Natural killer cell (primary cell): ENCODE results near the gene TMEM119. TPM values are rescaled to one million over a fixed set of nuclear protein-coding genes. Genes with fewer than 3 reads are reported as not detected.
"Not testable (repeated sequence)": the region's sequence is repeated elsewhere in the genome, so short reads cannot be mapped to it uniquely, and the experiment has no call there.

ENCODE experiments used
- ATAC-seq, 3 donors: fragments of 150-1000 bp in 2 of 3; fragments of 200-7000 bp in 1 of 3; cut with Tn5 transposase; 1 replicate in 1 of 3; 2 replicates in 2 of 3; pipeline ENCODE4 v1.10.0; 2021; ENCODE audit warnings: mild to moderate bottlenecking in 2 of 3, moderate library complexity in 2 of 3
- DNase-seq, 2 donors: peaks; one replicate each; pipeline versions ENCODE4 v3.0.0 to v3.0.0-alpha.2; 2013 to 2021; ENCODE audit warnings: mixed read lengths in 1 of 2
- H3K27ac ChIP-seq: one replicate; pipeline ENCODE4 v1.5.1; 2013; ENCODE audit warnings: mild to moderate bottlenecking, low read length
- H3K27me3 ChIP-seq: one replicate; pipeline ENCODE4 v1.6.1; 2013; ENCODE audit warnings: low read length; ENCODE audit not compliant: control insufficient read depth, insufficient read depth
- H3K36me3 ChIP-seq: one replicate; pipeline ENCODE4 v1.6.1; 2013; ENCODE audit warnings: low read length; ENCODE audit not compliant: control insufficient read depth, insufficient read depth
- H3K4me1 ChIP-seq: one replicate; pipeline ENCODE4 v1.6.1; 2013; ENCODE audit warnings: low read length; ENCODE audit not compliant: control insufficient read depth, insufficient read depth
- H3K4me3 ChIP-seq: one replicate; pipeline ENCODE4 v1.5.1; 2013; ENCODE audit warnings: low read length
- H3K9me3 ChIP-seq: one replicate; pipeline ENCODE4 v1.6.1; 2013; ENCODE audit warnings: low read length; ENCODE audit not compliant: control insufficient read depth, insufficient read depth
- H3K27ac Mint-ChIP-seq, 2 donors: one replicate each; pipeline ENCODE4 v1.8.0; 2022; ENCODE audit warnings: mild to moderate bottlenecking in 2 of 2, mixed read lengths in 2 of 2, moderate library complexity in 1 of 2
- H3K27me3 Mint-ChIP-seq, 2 donors: one replicate each; pipeline ENCODE4 v1.8.0; 2022; ENCODE audit warnings: low read depth in 2 of 2, mixed read lengths in 2 of 2
- H3K36me3 Mint-ChIP-seq: one replicate; pipeline ENCODE4 v1.8.0; 2022; ENCODE audit warnings: mixed read lengths
- H3K4me1 Mint-ChIP-seq, 2 donors: one replicate each; pipeline ENCODE4 v1.8.0; 2022; ENCODE audit warnings: mixed read lengths in 2 of 2
- H3K4me3 Mint-ChIP-seq: one replicate; pipeline ENCODE4 v1.8.0; 2022; ENCODE audit warnings: mild to moderate bottlenecking, moderate library complexity, mixed read lengths
- H3K9me3 Mint-ChIP-seq, 2 donors: one replicate each; pipeline ENCODE4 v1.8.0; 2022; ENCODE audit warnings: mixed read lengths in 2 of 2
- WGBS: methylation state at CpG from one replicate; pipeline ENCODE4 v1.1.7; 2013; ENCODE audit warnings: missing lambda C conversion rate; ENCODE audit not compliant: insufficient coverage; 5-methylcytosine and 5-hydroxymethylcytosine counted together
- intact Hi-C: fragments of 100-400 bp; cut with micrococcal nuclease; formaldehyde crosslinking; loops from one replicate; pipeline ENCODE4 v1.14.2; 2022
- total RNA-seq, 4 donors: library from RNA; stranded (reverse); fragments of 120-200 nt in 1 of 4; gene quantifications; one replicate each; pipeline versions ENCODE4 v1.2.3 to v1.2.4, GENCODE V29; 2013 to 2022
- TF ChIP-seq, protein P1 (sequence below): fragments of 200-600 bp; IDR thresholded peaks from one replicate; pipeline ENCODE4 v1.8.0; 2022; ENCODE audit warnings: antibody characterized with exemption

TMEM119 gene
- total RNA-seq, 3 donors from 2014 or later (not counting 1 experiment from before 2014, with no cell fraction given) = 0.70 to 3.4 (median 0.71) TPM

DNA sequence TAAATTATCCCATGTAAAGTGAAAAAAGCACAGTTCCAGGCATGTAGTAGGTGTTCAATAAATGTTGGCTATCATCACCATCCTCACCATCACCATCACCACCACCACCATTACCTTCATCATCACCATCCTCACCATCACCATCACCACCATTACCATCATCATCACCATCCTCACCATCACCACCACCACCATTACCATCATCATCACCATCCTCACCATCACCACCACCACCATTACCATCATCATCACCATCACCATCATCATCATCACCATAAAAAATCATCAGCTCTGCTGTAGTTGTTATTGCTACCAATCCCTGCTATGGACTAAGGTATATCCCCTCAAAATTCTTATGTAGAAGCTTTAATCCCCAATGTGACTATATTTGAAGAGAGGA is 20.4 kb downstream of the TMEM119 start:
- intact Hi-C loops = no loop called here
- H3K4me1 Mint-ChIP-seq = peaks cover 5 to 16% of the 10 kb centered on the region in 2 donors
- Histone ChIP-seq H3K27me3 (no peaks in the 10 kb centered on the region), H3K9me3 (peaks cover 7% of the 10 kb centered on the region), H3K36me3 (no peaks in the 10 kb centered on the region), H3K4me3 (no peak overlapping the region), H3K4me1 (peaks cover 8% of the 10 kb centered on the region), H3K27ac (no peak overlapping the region)
- no peak overlapping the region for H3K27ac Mint-ChIP-seq
- DNase-seq = no peak
- ATAC-seq = no peak
- H3K4me3 Mint-ChIP-seq = no peak overlapping the region
- TF ChIP-seq, protein P1, sequence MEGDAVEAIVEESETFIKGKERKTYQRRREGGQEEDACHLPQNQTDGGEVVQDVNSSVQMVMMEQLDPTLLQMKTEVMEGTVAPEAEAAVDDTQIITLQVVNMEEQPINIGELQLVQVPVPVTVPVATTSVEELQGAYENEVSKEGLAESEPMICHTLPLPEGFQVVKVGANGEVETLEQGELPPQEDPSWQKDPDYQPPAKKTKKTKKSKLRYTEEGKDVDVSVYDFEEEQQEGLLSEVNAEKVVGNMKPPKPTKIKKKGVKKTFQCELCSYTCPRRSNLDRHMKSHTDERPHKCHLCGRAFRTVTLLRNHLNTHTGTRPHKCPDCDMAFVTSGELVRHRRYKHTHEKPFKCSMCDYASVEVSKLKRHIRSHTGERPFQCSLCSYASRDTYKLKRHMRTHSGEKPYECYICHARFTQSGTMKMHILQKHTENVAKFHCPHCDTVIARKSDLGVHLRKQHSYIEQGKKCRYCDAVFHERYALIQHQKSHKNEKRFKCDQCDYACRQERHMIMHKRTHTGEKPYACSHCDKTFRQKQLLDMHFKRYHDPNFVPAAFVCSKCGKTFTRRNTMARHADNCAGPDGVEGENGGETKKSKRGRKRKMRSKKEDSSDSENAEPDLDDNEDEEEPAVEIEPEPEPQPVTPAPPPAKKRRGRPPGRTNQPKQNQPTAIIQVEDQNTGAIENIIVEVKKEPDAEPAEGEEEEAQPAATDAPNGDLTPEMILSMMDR = no peak
- H3K27me3 Mint-ChIP-seq = peaks cover 0 to 15% of the 10 kb centered on the region in 2 donors
- no peaks in the 10 kb centered on the region for H3K36me3 Mint-ChIP-seq
- H3K9me3 Mint-ChIP-seq = peaks cover 8 to 11% of the 10 kb centered on the region in 2 donors

DNA sequence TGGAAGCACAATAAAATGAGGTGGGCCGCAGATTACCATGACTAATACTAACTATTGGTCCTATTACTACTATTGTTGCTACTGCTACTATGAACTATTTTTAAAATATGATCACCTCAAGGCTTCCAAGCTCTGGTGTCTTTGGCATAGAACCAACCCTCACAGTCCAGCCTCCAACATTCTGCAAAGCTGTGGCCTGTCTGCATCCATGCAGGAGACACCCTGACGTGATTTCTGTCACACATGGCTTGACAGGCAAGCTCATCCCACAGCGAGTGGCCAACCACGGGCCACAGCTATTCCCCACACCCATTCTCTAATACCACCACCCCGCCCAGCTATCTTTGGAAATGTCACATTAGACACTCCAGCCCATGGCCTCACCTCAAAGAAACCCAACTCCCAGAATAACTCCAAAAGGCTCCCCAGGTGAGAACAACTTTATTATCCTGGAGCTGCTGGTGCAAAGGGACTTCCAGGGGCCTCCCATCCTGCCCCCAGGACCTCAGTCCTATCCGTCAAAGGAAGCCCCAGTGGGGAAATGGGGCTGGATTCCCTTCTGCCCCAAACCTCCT is 21.1 kb downstream of the TMEM119 start:
- no peak for DNase-seq
- ATAC-seq = no peak
- peaks cover 0 to 15% of the 10 kb centered on the region in 2 donors for H3K27me3 Mint-ChIP-seq
- no peak overlapping the region for H3K4me3 Mint-ChIP-seq
- peaks cover 5 to 16% of the 10 kb centered on the region in 2 donors for H3K4me1 Mint-ChIP-seq
- 68% methylated on average over 6 of the region's 6 CpGs for WGBS
- H3K27ac ChIP-seq = no peak overlapping the region
- no peaks in the 10 kb centered on the region for H3K36me3 Mint-ChIP-seq
- H3K27me3 ChIP-seq = no peaks in the 10 kb centered on the region
- peaks cover 7% of the 10 kb centered on the region for H3K9me3 ChIP-seq
- peaks cover 8 to 11% of the 10 kb centered on the region in 2 donors for H3K9me3 Mint-ChIP-seq
- TF ChIP-seq, protein P1 = no peak
- peaks cover 8% of the 10 kb centered on the region for H3K4me1 ChIP-seq
- intact Hi-C loops = no loop called here
- H3K36me3 ChIP-seq = no peaks in the 10 kb centered on the region
- no peak overlapping the region for H3K27ac Mint-ChIP-seq
- H3K4me3 ChIP-seq = no peak overlapping the region

DNA sequence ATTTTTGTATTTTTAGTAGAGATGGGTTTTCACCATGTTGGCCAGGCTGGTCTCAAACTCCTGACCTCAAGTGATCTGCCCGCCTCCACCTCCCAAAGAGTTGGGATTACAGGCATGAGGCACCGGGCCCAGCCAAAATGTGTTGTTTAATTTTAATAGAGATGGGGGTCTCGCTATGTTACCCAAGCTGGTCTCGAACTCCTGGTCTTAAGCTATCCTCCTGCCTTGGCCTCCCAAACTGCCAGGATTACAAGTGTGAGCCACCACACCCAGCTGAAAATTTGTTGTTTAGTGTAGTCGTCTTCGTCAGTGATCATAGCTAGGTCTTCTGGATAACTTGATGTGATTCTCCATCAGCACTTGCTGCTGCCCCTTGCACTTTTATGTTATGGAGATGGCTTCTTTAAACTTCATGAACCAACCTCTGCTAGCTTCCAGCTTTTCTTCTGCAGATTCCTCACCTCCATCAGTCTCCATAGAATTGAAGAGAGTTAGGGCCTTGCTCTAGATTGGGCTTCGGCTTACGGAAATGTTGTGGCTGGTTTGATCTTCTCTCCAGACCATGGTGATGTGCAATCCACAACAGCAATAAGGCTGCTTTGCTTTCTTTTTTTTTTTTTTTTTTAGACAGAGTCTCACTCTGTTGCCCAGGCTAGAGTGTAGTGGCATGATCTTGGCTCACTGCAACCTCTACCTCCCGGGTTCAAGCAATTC is 22.5 kb downstream of the TMEM119 start:
- intact Hi-C loops = no loop called here
- peaks cover 7% of the 10 kb centered on the region for H3K9me3 ChIP-seq
- no peak for ATAC-seq
- H3K36me3 Mint-ChIP-seq = no peaks in the 10 kb centered on the region
- no peak overlapping the region for H3K27ac ChIP-seq
- no peak overlapping the region for H3K4me3 ChIP-seq
- no peak overlapping the region for H3K4me3 Mint-ChIP-seq
- H3K9me3 Mint-ChIP-seq = peaks cover 8 to 11% of the 10 kb centered on the region in 2 donors
- no peaks in the 10 kb centered on the region for H3K27me3 ChIP-seq
- peaks cover 0 to 15% of the 10 kb centered on the region in 2 donors for H3K27me3 Mint-ChIP-seq
- no peak overlapping the region for H3K27ac Mint-ChIP-seq
- TF ChIP-seq, protein P1 = no peak
- no peaks in the 10 kb centered on the region for H3K36me3 ChIP-seq
- WGBS = 83% methylated on average over 9 of the region's 9 CpGs
- peaks cover 8% of the 10 kb centered on the region for H3K4me1 ChIP-seq
- DNase-seq = peak in 1 of 2 donors; percentile 38
- H3K4me1 Mint-ChIP-seq = peaks cover 5 to 16% of the 10 kb centered on the region in 2 donors

GRCh38 chr12:108574276-108574675 is 23.6 kb downstream of the TMEM119 start:
- H3K36me3 ChIP-seq, H3K27ac Mint-ChIP-seq, H3K27ac ChIP-seq, intact Hi-C loops, H3K27me3 ChIP-seq, H3K9me3 ChIP-seq, H3K4me1 ChIP-seq, H3K4me3 ChIP-seq, ATAC-seq, DNase-seq, H3K4me3 Mint-ChIP-seq, H3K36me3 Mint-ChIP-seq: not testable (repeated sequence)
- peaks cover 0 to 15% of the 10 kb centered on the region in 2 donors for H3K27me3 Mint-ChIP-seq
- 100% methylated on average over 1 of the region's 1 CpG for WGBS
- H3K4me1 Mint-ChIP-seq = peaks cover 2 to 12% of the 10 kb centered on the region in 2 donors
- peaks cover 8 to 11% of the 10 kb centered on the region in 2 donors for H3K9me3 Mint-ChIP-seq
